ENCODE measurements around the gene GTSE1. TPM values are rescaled to one million over a fixed set of nuclear protein-coding genes. Genes with fewer than 3 reads are reported as not detected.

The GTSE1 gene
- total and polyA plus RNA-seq, 2 of the 13 experiments (the other 11 are each of a cell fraction or from before 2014, with no cell fraction given) = 10.7 to 13.5 TPM

DNA sequence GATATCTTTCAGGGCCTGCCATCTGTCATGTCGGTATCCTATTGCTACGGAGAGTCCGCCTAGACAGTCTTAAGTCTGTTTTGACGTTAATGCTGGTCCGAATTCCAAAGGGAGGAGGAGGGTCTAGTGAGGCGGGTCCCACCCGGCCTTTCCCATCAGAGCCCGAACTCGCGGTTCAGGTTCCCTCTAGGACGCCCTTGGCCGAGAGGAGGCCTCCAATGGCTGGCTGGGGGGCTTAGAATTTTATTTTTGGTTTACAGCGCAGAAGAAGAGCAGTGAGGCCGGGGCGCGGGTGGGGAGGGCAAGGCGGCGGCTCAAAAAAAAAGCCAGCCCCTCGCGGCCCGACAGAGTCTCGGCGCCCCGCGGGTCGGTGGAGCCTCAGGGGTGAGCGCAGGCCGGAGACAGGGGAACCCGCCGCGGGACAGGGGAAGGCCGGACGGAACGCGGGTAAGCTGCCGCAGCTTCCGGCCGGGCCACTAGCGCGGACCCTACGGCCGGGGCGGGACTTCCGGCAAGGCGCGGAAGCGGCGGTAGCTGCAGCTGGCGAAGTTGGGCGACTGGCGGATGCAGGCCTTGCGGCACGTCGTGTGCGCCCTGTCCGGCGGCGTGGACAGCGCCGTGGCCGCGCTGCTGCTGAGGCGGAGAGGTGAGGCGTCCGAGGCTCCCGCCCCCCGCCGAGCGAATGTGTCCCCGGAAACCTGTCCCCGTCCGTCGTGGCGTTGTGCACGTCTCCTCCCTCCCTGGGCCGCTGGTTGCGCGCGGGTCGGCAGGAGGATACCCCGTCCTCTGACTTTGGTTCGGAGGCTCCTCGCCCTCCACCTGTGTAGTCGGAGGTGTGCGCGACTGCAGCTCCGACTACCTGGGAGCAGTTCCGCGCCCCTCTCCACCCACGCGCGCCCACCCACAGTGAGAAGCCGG lies 38.8 kb downstream of the GTSE1 start, which contains the start of gene TRMU (continued):
- TF ChIP-seq, protein P1, sequence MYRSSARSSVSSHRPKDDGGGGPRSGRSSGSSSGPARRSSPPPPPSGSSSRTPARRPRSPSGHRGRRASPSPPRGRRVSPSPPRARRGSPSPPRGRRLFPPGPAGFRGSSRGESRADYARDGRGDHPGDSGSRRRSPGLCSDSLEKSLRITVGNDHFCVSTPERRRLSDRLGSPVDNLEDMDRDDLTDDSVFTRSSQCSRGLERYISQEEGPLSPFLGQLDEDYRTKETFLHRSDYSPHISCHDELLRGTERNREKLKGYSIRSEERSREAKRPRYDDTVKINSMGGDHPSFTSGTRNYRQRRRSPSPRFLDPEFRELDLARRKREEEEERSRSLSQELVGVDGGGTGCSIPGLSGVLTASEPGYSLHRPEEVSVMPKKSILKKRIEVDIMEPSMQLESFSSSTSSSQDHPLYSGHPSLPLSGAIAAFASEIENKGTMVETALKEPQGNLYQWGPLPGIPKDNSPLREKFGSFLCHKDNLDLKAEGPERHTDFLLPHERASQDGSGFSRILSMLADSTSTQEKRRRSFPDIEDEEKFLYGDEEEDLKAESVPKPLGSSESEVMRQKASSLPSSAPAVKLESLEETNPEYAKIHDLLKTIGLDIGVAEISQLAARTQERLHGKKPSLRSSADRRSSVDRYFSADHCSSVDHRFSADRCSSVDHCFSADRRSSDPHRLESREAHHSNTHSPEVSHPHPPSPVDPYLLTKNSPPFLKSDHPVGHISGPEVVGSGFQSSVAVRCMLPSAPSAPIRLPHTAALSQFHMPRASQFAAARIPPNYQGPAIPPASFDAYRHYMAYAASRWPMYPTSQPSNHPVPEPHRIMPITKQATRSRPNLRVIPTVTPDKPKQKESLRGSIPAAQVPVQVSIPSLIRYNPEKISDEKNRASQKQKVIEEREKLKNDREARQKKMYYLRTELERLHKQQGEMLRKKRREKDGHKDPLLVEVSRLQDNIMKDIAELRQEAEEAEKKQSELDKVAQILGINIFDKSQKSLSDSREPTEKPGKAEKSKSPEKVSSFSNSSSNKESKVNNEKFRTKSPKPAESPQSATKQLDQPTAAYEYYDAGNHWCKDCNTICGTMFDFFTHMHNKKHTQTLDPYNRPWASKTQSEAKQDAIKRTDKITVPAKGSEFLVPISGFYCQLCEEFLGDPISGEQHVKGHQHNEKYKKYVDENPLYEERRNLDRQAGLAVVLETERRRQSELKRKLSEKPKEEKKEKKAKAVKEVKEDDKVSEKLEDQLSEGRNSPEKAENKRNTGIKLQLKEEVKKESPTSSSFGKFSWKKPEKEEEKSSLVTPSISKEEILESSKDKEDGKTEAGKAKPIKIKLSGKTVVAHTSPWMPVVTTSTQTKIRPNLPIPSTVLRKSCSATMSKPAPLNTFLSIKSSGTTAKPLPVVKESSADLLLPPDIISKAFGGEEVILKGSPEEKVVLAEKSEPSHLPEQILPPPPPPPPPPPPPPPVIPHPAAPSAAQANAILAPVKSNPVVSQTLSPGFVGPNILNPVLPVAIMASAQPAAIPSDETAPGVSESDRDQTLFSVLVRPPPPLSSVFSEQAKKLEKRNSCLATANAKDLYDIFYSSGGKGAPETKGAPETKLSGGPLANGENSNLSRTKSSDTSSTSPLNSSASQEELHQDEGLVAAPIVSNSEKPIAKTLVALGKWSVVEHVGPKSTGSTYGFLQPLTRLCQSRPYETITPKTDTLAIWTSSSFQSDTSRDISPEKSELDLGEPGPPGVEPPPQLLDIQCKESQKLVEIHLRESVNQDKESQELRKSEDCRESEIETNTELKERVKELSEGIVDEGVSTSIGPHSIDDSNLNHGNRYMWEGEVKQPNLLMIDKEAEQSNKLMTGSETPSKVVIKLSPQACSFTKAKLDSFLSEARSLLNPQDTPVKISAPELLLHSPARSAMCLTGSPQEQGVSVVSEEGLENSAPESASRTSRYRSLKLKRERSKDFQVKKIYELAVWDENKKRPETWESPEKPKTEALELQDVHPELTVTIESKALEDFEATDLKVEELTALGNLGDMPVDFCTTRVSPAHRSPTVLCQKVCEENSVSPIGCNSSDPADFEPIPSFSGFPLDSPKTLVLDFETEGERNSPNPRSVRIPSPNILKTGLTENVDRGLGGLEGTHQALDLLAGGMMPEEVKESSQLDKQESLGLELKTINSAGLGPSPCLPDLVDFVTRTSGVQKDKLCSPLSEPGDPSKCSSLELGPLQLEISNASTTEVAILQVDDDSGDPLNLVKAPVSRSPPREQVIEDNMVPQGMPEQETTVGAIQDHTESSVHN (CRISPR knock-in tag; IDR thresholded peaks at IDR 0.05) = no peak
- TF ChIP-seq ZFY (CRISPR knock-in tag; IDR thresholded peaks at IDR 0.05) (peak; percentile 100), RBM22 (optimal IDR thresholded peaks at IDR 0.05; ENCODE audit: low read length) (no peak), ZNF101 (CRISPR knock-in tag; IDR thresholded peaks at IDR 0.05; ENCODE audit: borderline replicate concordance, low read depth) (no peak), HNRNPLL (IDR thresholded peaks at IDR 0.05; ENCODE audit: low read depth, low read length, poor library complexity, severe bottlenecking) (peak; percentile 97), ZNF180 (CRISPR knock-in tag; IDR thresholded peaks at IDR 0.05; ENCODE audit: borderline replicate concordance, low read depth) (0 out of 2 replicates have a peak, but pooled peaks have one; percentile 49), NR2F2 (IDR thresholded peaks at IDR 0.05; ENCODE audit: borderline replicate concordance, low read depth) (no peak), MAFG (CRISPR knock-in tag; IDR thresholded peaks at IDR 0.05) (no peak), HOXD1 (CRISPR knock-in tag; IDR thresholded peaks at IDR 0.05) (peak; percentile 79; the same call in 1 of the 2 replicates), ZNF672 (CRISPR knock-in tag; IDR thresholded peaks at IDR 0.05) (no peak), ZNF354B (CRISPR knock-in tag; IDR thresholded peaks at IDR 0.05) (no peak; the same call in 1 of the 2 replicates), ZNF878 (CRISPR knock-in tag; IDR thresholded peaks at IDR 0.05) (0 out of 2 replicates have a peak, but pooled peaks have one; percentile 41), ERF (CRISPR knock-in tag; IDR thresholded peaks at IDR 0.05) (peak; percentile 87), SAP130 (CRISPR knock-in tag; IDR thresholded peaks at IDR 0.05; ENCODE audit: low read depth) (peak; percentile 95), HOXA7 (CRISPR knock-in tag; IDR thresholded peaks at IDR 0.05) (no peak), ZNF350 (CRISPR knock-in tag; IDR thresholded peaks at IDR 0.05; ENCODE audit: borderline replicate concordance, low read depth) (no peak)
- TF ChIP-seq, protein P2, sequence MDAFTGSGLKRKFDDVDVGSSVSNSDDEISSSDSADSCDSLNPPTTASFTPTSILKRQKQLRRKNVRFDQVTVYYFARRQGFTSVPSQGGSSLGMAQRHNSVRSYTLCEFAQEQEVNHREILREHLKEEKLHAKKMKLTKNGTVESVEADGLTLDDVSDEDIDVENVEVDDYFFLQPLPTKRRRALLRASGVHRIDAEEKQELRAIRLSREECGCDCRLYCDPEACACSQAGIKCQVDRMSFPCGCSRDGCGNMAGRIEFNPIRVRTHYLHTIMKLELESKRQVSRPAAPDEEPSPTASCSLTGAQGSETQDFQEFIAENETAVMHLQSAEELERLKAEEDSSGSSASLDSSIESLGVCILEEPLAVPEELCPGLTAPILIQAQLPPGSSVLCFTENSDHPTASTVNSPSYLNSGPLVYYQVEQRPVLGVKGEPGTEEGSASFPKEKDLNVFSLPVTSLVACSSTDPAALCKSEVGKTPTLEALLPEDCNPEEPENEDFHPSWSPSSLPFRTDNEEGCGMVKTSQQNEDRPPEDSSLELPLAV (CRISPR knock-in tag; conservative IDR thresholded peaks at IDR 0.05; ENCODE audit: low read depth) = no peak
- TF ChIP-seq, protein P3, sequence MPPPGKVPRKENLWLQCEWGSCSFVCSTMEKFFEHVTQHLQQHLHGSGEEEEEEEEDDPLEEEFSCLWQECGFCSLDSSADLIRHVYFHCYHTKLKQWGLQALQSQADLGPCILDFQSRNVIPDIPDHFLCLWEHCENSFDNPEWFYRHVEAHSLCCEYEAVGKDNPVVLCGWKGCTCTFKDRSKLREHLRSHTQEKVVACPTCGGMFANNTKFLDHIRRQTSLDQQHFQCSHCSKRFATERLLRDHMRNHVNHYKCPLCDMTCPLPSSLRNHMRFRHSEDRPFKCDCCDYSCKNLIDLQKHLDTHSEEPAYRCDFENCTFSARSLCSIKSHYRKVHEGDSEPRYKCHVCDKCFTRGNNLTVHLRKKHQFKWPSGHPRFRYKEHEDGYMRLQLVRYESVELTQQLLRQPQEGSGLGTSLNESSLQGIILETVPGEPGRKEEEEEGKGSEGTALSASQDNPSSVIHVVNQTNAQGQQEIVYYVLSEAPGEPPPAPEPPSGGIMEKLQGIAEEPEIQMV (CRISPR knock-in tag; IDR thresholded peaks at IDR 0.05; ENCODE audit: low read depth) = 0 out of 2 replicates have a peak, but pooled peaks have one; percentile 59

Measured in HepG2 (cell line).